DMS53 (cell line): ENCODE results near the gene ARHGDIB.
A peak's percentile ranks its signal among the peaks of the same experiment; 100 is the strongest.

Experiments
- DNase-seq: peaks from one replicate; lab custom pipeline; 2025; lab: John Stamatoyannopoulos, UW

ARHGDIB gene

GRCh38 chr12:14930299-14930698 lies 31.1 kb downstream of the ARHGDIB start:
- no peak for DNase-seq

- peak; percentile 96 for DNase-seq
Measured at GRCh38 chr12:14928931-14929330, 32.5 kb downstream of the ARHGDIB start.

GRCh38 chr12:14927267-14927666 lies 34.1 kb downstream of the ARHGDIB start:
- DNase-seq, result no peak

- no peak for DNase-seq
Measured at GRCh38 chr12:14924541-14924940, 36.9 kb downstream of the ARHGDIB start.

- DNase-seq, result no peak
Measured at GRCh38 chr12:14923944-14924343, 37.5 kb downstream of the ARHGDIB start.

- no peak for DNase-seq
Measured at GRCh38 chr12:14921218-14921617, 40.2 kb downstream of the ARHGDIB start.

GRCh38 chr12:14920475-14921126 lies 40.8 kb downstream of the ARHGDIB start:
- no peak for DNase-seq

GRCh38 chr12:14919455-14919854 lies 41.9 kb downstream of the ARHGDIB start:
- no peak for DNase-seq

GRCh38 chr12:14915736-14916135 lies 45.7 kb downstream of the ARHGDIB start:
- DNase-seq, result no peak

GRCh38 chr12:14913381-14913781 lies 48.0 kb downstream of the ARHGDIB start:
- peak; percentile 24 for DNase-seq

- no peak for DNase-seq
Measured at GRCh38 chr12:14911131-14911530, 50.3 kb downstream of the ARHGDIB start.

GRCh38 chr12:14910090-14910915 lies 51.1 kb downstream of the ARHGDIB start:
- no peak for DNase-seq

- DNase-seq, result no peak
Measured at GRCh38 chr12:14907953-14908352, 53.4 kb downstream of the ARHGDIB start.

- DNase-seq, result no peak
Measured at GRCh38 chr12:14906114-14906513, 55.3 kb downstream of the ARHGDIB start.

GRCh38 chr12:14905269-14906004 lies 56.0 kb downstream of the ARHGDIB start:
- no peak for DNase-seq

GRCh38 chr12:14904854-14905253 lies 56.5 kb downstream of the ARHGDIB start:
- DNase-seq, result no peak

- DNase-seq, result peak; percentile 60
Measured at GRCh38 chr12:14903386-14904098, 57.9 kb downstream of the ARHGDIB start.

- no peak for DNase-seq
Measured at GRCh38 chr12:14902465-14902864, 58.9 kb downstream of the ARHGDIB start.

GRCh38 chr12:14901228-14901562 lies 60.2 kb downstream of the ARHGDIB start:
- DNase-seq, result peak; percentile 13

GRCh38 chr12:14900521-14901227 lies 60.7 kb downstream of the ARHGDIB start:
- no peak for DNase-seq

- no peak for DNase-seq
Measured at GRCh38 chr12:14896521-14897169, 64.8 kb downstream of the ARHGDIB start.
